ENCODE measurements around the gene RASGRP2.

RASGRP2 gene

GRCh38 chr11:64718084-64718779 lies 25.7 kb downstream of the RASGRP2 start:
- TF ChIP-seq EZH2phosphoT487 (IDR thresholded peaks at IDR 0.05; ENCODE audit: low read depth) (no peak), CTCF (IDR thresholded peaks at IDR 0.05; ENCODE audit: low read depth, low read length) (no peak)
- Histone ChIP-seq H3K9me3 (ENCODE audit: insufficient read depth, low read length) (no peaks in the 10 kb centered on the region), H3K4me2 (ENCODE audit: low read length) (no peak overlapping the region), H2AFZ (ENCODE audit: low read depth, low read length) (no peak overlapping the region), H3K79me2 (ENCODE audit: low read length) (no peaks in the 10 kb centered on the region), H3K4me3 (ENCODE audit: low read length) (no peak overlapping the region), H3K27ac (ENCODE audit: low read length) (no peak overlapping the region), H3K36me3 (replicated peaks; ENCODE audit: low read depth, low read length) (no peaks in the 10 kb centered on the region), H3K4me1 (ENCODE audit: low read length) (peaks cover 52% of the 10 kb centered on the region), H3K9ac (ENCODE audit: low read length) (no peak overlapping the region), H3K27me3 (ENCODE audit: low read depth, low read length) (peaks cover 4% of the 10 kb centered on the region; the same call in 1 of the 2 replicates), H4K20me1 (ENCODE audit: insufficient read depth, low read length) (no peaks in the 10 kb centered on the region)

GRCh38 chr11:64717268-64717578 lies 26.7 kb downstream of the RASGRP2 start:
- peaks cover 4% of the 10 kb centered on the region; the same call in 1 of the 2 replicates for H3K27me3 ChIP-seq (ENCODE audit: low read depth, low read length)

GRCh38 chr11:64716473-64717267 lies 27.3 kb downstream of the RASGRP2 start:
- H3K36me3 ChIP-seq (replicated peaks; ENCODE audit: low read depth, low read length), result no peaks in the 10 kb centered on the region
- no peaks in the 10 kb centered on the region for H3K9me3 ChIP-seq (ENCODE audit: insufficient read depth, low read length)
- no peak for TF ChIP-seq CTCF (IDR thresholded peaks at IDR 0.05; ENCODE audit: low read depth, low read length)
- no peak for TF ChIP-seq EZH2phosphoT487 (IDR thresholded peaks at IDR 0.05; ENCODE audit: low read depth)
- peaks cover 43% of the 10 kb centered on the region for H3K4me1 ChIP-seq (ENCODE audit: low read length)
- no peak overlapping the region for H3K4me2 ChIP-seq (ENCODE audit: low read length)
- no peaks in the 10 kb centered on the region for H3K79me2 ChIP-seq (ENCODE audit: low read length)
- peaks cover 2% of the 10 kb centered on the region; the same call in 1 of the 2 replicates for H3K27me3 ChIP-seq (ENCODE audit: low read depth, low read length)
- no peak overlapping the region for H3K27ac ChIP-seq (ENCODE audit: low read length)
- no peak overlapping the region for H3K4me3 ChIP-seq (ENCODE audit: low read length)
- H4K20me1 ChIP-seq (ENCODE audit: insufficient read depth, low read length), result no peaks in the 10 kb centered on the region
- H3K9ac ChIP-seq (ENCODE audit: low read length), result no peak overlapping the region
- no peak overlapping the region for H2AFZ ChIP-seq (ENCODE audit: low read depth, low read length)

More at GRCh38 chr11:64717268-64717578, 26.7 kb downstream of the RASGRP2 start:
- no peak overlapping the region for H3K9ac ChIP-seq (ENCODE audit: low read length)
- no peak overlapping the region for H3K4me2 ChIP-seq (ENCODE audit: low read length)
- no peak overlapping the region for H3K4me3 ChIP-seq (ENCODE audit: low read length)
- H4K20me1 ChIP-seq (ENCODE audit: insufficient read depth, low read length), result no peaks in the 10 kb centered on the region
- no peak overlapping the region for H2AFZ ChIP-seq (ENCODE audit: low read depth, low read length)
- no peak overlapping the region for H3K27ac ChIP-seq (ENCODE audit: low read length)
- no peaks in the 10 kb centered on the region for H3K9me3 ChIP-seq (ENCODE audit: insufficient read depth, low read length)
- peaks cover 48% of the 10 kb centered on the region for H3K4me1 ChIP-seq (ENCODE audit: low read length)
- H3K36me3 ChIP-seq (replicated peaks; ENCODE audit: low read depth, low read length), result no peaks in the 10 kb centered on the region
- H3K79me2 ChIP-seq (ENCODE audit: low read length), result no peaks in the 10 kb centered on the region
- no peak for TF ChIP-seq EZH2phosphoT487 (IDR thresholded peaks at IDR 0.05; ENCODE audit: low read depth)
- no peak; the same call in 1 of the 2 replicates for TF ChIP-seq CTCF (IDR thresholded peaks at IDR 0.05; ENCODE audit: low read depth, low read length)

GRCh38 chr11:64715756-64716472 lies 28.0 kb downstream of the RASGRP2 start:
- H3K9ac ChIP-seq (ENCODE audit: low read length), result no peak overlapping the region
- no peaks in the 10 kb centered on the region for H3K79me2 ChIP-seq (ENCODE audit: low read length)
- no peaks in the 10 kb centered on the region for H3K27me3 ChIP-seq (ENCODE audit: low read depth, low read length)
- no peaks in the 10 kb centered on the region for H3K9me3 ChIP-seq (ENCODE audit: insufficient read depth, low read length)
- H3K4me2 ChIP-seq (ENCODE audit: low read length), result peak overlapping the region; percentile 78
- peaks cover 45% of the 10 kb centered on the region for H3K4me1 ChIP-seq (ENCODE audit: low read length)
- TF ChIP-seq EZH2phosphoT487 (IDR thresholded peaks at IDR 0.05; ENCODE audit: low read depth), result no peak
- no peak for TF ChIP-seq CTCF (IDR thresholded peaks at IDR 0.05; ENCODE audit: low read depth, low read length)
- H3K36me3 ChIP-seq (replicated peaks; ENCODE audit: low read depth, low read length), result no peaks in the 10 kb centered on the region
- no peak overlapping the region for H2AFZ ChIP-seq (ENCODE audit: low read depth, low read length)
- no peaks in the 10 kb centered on the region for H4K20me1 ChIP-seq (ENCODE audit: insufficient read depth, low read length)
- peak overlapping the region; percentile 62; the same call in 1 of the 2 replicates for H3K4me3 ChIP-seq (ENCODE audit: low read length)
- no peak overlapping the region for H3K27ac ChIP-seq (ENCODE audit: low read length)
